ENCODE results near the gene SUGCT.
"Not testable (repeated sequence)": the region's sequence is repeated elsewhere in the genome, so short reads cannot be mapped to it uniquely, and the experiment has no call there.

Gene SUGCT

GRCh38 chr7:40199076-40199802 is 64.4 kb downstream of the SUGCT start:
- DNase-seq (ENCODE audit: low read depth in 1 of 2, low spot score in 1 of 2) = no peak

DNA sequence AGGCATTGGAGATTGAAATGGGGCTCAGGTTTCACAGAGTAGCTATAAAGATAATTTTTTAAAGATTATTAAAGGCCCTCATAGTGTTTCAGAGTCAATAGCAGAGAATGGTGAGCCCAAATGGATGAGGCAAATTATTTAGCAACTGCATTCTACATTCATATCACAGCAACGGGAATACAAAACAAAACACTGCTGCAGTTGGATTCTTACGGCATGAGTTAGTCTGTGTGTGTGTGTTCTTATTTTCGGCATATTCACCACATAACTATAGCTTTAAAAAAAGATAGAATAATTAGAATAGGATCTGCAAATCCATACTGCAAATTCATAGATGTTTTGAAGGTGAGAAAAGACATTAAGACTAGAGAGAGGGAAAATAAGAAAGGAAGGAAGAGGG is 66.0 kb downstream of the SUGCT start:
- no peak for DNase-seq (ENCODE audit: low read depth in 1 of 2, low spot score in 1 of 2)

GRCh38 chr7:40202851-40203250 is 68.0 kb downstream of the SUGCT start:
- no peak for DNase-seq (ENCODE audit: low read depth in 1 of 2, low spot score in 1 of 2)

DNA sequence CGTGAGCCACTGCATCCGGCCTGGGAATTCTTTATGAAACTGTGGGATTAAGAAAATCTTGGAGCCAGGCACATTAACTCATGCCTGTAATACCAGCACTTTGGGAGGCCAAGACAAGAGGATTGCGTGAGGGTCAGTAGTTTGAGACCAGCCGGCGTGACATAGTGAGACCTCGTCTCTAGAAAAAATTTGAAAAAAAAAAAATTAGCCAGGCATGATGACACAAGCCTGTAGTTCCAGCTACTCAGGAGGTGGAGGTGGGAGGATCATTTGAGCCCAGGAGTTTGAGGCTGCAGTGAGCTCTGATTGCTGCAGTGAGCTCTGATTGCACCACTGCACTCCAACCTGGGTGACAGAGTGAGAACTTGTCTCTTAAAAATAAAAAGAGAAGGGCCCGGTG is 69.8 kb downstream of the SUGCT start:
- DNase-seq (ENCODE audit: low read depth in 1 of 2, low spot score in 1 of 2) = no peak

- DNase-seq (ENCODE audit: low read depth in 1 of 2, low spot score in 1 of 2) = no peak
Observed at GRCh38 chr7:40205992-40206391, 71.2 kb downstream of the SUGCT start.

DNA sequence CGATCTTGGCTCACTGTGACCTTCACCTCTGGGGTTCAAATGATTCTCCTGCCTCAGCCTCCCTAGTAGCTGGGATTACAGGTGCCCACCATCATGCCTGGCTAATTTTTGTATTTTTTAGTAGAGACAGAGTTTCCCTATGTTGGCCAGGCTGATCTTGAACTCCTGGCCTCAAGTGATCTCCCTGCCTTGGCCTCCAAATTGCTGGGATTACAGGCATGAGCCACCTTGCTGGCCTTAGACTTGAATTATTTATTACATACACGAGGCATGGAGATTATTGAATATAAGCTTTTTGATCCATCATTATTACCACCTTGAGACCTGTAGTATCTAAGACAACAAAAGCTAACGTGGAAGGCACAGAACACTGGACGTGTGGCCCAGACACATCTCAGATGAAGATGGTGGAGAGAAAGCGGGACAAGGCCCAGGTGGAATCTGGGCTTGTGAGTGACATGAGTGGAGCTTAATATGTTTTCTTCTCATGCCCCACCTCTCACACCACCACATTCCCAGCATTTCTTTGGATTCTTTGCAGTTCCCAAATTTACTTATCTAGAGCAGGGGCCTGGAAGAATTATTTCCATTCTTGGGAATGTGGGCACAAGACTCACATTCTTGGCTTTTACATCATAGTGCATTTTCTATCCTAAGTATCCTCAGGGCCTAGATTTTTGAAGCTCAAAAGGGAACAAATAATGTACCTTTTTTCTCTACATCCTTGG is 76.6 kb downstream of the SUGCT start:
- DNase-seq (ENCODE audit: low read depth in 1 of 2, low spot score in 1 of 2) = no peak

DNA sequence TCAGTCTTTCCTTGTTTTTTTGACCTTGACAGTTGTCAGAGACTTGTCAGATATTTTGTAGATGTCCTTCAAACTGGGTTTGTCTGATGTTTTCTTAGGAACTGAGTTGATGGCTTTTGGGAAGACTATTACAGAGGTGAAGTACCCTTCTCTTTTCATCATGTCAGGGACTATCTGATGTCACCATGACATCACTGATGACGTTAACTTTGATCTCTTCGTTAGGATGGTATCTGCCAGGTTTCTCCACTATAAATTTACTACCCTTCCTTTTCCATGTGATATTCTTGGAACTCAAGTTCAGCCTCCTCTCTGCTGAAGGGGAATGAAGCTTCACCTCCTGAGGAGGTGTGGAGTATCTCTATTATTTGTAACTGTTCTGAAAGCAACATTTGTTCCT is 78.5 kb downstream of the SUGCT start:
- DNase-seq (ENCODE audit: low read depth in 1 of 2, low spot score in 1 of 2) = no peak

GRCh38 chr7:40213856-40214255 is 79.1 kb downstream of the SUGCT start:
- no peak for DNase-seq (ENCODE audit: low read depth in 1 of 2, low spot score in 1 of 2)

GRCh38 chr7:40218612-40219011 is 83.8 kb downstream of the SUGCT start:
- DNase-seq (ENCODE audit: low read depth in 1 of 2, low spot score in 1 of 2) = not testable (repeated sequence)

- no peak for DNase-seq (ENCODE audit: low read depth in 1 of 2, low spot score in 1 of 2)
Observed at GRCh38 chr7:40219917-40220316, 85.1 kb downstream of the SUGCT start.

- no peak for DNase-seq (ENCODE audit: low read depth in 1 of 2, low spot score in 1 of 2)
Observed at GRCh38 chr7:40220421-40220911, 85.7 kb downstream of the SUGCT start.

DNA sequence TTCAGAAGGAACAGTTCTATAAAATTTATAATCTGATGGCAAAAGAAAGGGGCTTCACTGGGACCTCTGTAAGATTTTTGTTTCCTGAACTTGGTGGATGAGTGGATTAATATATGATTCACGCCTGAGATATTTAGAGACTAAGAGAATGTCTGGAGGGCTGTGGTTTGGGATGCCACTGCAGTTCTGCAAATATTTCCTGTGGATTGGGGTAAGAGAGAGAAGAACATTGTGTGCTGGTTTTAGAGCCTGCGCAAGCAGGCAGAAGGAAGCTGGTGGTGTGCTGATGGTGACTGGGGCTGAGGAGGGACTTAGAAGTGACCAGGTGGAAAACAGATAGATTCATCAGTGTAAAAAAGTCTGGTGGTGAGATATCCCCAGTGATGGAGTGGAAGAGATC is 87.0 kb downstream of the SUGCT start:
- no peak for DNase-seq (ENCODE audit: low read depth in 1 of 2, low spot score in 1 of 2)

DNA sequence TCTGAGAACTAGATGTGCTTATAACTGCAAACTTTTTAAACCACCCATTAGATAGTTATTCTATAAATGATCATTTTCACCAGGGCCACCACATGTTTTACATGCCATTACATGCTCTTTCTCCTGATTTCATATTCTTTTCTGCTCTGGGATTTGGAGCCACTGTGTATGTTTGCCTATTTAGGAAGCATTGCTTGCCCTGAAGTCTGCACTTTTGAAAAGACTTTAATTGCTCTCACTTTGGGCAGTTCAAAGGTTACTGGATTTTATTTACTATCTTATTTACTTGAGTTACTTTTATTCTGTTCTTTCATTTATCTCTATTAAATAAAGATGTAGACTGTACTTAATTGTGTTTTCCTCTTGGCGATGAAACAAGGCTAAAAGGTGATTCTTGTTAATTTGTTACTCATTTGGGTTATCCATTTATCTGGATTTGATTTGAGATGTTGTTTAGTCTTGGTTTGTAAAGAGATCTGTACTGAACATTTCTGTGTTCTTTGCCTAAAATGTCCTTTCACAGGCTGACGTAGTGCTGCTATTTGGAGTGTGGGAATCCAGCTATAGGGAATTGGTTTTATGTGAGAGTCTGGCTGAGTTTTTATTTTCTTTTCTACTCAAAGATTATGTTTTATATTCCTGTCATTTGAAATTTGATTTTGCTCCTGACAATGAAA is 88.8 kb downstream of the SUGCT start:
- no peak for DNase-seq (ENCODE audit: low read depth in 1 of 2, low spot score in 1 of 2)

DNA sequence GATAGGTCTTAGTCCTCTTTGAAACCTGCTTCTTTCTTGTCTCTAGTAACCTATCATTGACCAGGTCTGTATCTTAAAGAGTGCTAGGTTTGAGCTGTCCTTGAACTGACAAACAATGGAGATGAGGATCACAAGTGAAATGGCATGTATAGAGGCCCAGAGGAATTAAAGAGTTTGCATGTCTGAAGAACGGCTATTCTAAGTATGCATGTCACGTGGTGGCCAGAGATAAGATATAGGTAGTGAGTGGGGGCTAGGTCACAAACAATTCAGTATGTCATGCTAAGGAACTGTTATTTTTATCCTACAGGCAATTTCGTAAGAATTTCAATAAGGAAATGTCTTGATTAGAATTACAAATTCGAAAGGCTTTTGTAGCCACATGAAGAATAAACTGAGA is 95.3 kb downstream of the SUGCT start:
- no peak for DNase-seq (ENCODE audit: low read depth in 1 of 2, low spot score in 1 of 2)

- no peak for DNase-seq (ENCODE audit: low read depth in 1 of 2, low spot score in 1 of 2)
Observed at GRCh38 chr7:40231796-40232195, 97.0 kb downstream of the SUGCT start.

- no peak for DNase-seq (ENCODE audit: low read depth in 1 of 2, low spot score in 1 of 2)
Observed at GRCh38 chr7:40232242-40232893, 97.6 kb downstream of the SUGCT start.

DNA sequence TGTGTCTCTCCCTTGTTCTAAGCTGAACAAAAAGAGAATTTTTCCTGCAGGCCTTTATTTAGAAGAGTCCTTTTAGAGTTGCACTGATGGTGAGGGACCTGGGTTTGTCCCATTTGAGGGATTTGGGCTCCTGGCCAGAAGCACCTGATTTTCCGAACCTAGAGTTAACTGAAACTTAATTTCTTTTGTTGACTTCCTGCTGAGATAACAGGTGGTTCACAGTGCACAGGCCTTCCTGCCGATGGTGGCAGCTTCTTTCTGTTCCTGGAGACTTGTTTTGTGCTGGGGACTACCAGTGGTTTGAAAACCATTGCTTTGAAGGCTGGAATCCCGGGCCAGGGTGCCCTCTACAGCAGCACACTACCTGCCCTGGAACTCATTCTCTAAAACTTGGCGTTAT is 99.2 kb downstream of the SUGCT start:
- DNase-seq (ENCODE audit: low read depth in 1 of 2, low spot score in 1 of 2) = no peak

DNA sequence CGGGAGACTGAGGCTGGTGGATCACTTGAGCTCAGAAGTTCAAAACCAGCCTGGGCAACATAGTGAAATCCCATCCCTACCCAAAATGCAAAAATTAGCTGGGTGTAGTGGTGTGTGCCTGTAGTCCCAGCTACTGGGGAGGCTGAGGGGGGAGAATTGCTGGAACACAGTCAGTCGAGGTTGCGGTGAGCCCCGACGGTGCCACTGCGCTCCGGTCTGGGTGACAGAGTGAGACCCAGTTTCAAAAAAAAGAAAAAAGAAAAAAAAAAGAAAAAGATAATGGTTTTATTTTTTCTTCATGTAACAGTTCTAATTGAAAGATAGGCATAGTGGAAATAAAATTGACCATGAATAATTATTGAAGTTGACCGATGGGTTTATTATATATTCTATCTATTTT is 99.9 kb downstream of the SUGCT start:
- DNase-seq (ENCODE audit: low read depth in 1 of 2, low spot score in 1 of 2) = no peak

- no peak for DNase-seq (ENCODE audit: low read depth in 1 of 2, low spot score in 1 of 2)
Observed at GRCh38 chr7:40237731-40238130, 102.9 kb downstream of the SUGCT start.

DNA sequence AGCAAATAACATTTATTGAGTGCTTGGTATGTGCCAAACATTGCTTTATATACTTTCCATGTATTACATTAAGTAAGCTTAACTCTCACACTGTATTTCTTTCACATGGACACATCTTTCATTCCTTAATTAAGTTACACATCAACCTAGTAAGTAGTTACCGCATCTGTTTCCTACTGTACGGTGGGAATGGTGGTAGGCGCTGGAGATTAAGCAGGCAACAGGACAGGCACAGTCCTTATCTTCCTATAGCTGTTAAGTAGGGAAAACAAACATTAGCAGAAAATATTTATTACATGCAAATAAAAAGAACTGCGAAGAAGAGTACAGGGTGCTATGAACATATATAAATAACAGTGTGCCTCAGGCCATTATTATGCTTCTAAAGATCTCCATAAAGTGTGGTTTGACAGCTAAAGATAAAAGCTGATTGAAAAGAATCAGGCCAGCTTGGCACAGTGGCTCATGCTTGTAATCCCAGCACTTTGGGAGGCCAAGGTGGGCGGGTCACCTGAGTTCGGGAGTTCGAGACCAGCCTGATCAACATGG is 105.0 kb downstream of the SUGCT start:
- DNase-seq (ENCODE audit: low read depth in 1 of 2, low spot score in 1 of 2) = no peak

DNA sequence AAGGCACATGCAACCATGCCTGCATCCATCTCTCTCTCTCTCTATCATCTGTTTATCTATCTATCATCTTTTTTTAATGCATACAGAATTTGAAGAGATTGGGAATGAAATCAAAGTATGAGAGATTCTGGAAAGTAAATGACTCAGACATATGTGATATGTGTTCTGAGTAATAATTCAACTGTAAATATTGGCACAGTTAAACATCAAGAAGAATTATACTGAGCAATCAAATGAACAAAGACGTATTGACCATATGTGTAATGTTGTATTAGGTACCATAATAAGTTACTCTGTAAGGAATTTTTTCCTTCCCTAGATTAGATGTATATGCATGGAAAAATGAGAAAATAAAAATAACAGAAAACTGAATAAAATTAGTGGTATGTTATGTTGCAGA is 108.3 kb downstream of the SUGCT start:
- DNase-seq (ENCODE audit: low read depth in 1 of 2, low spot score in 1 of 2) = no peak
